Ovary (tissue), 3 donors: ENCODE data around the gene MRAS.

Experiments used
- EP300 ChIP-seq: sonication (generic); formaldehyde crosslinking; IDR thresholded peaks from one replicate; pipeline ENCODE4 v1.6.1; 2017; ENCODE audit warnings: antibody characterized with exemption
- POLR2A ChIP-seq: fragments of 450-650 bp; IDR thresholded peaks from one replicate; pipeline ENCODE4 v1.6.1; 2017; ENCODE audit warnings: antibody characterized with exemption, mild to moderate bottlenecking, moderate library complexity
- TF ChIP-seq, protein P1 (sequence below), 3 donors: fragments of 450-650 bp in 2 of 3; fragments of 200-600 bp in 1 of 3; IDR thresholded peaks; one replicate each; pipeline versions ENCODE4 v1.5.1 to v1.8.0; 2016 to 2022; ENCODE audit warnings: antibody characterized with exemption in 3 of 3, mild to moderate bottlenecking in 1 of 3
- donor health status: DM: no; HTN: no; CAD: no.

GRCh38 chr3:138307899-138308298 lies 40.5 kb upstream of the MRAS start:
- TF ChIP-seq POLR2A (no peak), EP300 (no peak)
- TF ChIP-seq, protein P1, sequence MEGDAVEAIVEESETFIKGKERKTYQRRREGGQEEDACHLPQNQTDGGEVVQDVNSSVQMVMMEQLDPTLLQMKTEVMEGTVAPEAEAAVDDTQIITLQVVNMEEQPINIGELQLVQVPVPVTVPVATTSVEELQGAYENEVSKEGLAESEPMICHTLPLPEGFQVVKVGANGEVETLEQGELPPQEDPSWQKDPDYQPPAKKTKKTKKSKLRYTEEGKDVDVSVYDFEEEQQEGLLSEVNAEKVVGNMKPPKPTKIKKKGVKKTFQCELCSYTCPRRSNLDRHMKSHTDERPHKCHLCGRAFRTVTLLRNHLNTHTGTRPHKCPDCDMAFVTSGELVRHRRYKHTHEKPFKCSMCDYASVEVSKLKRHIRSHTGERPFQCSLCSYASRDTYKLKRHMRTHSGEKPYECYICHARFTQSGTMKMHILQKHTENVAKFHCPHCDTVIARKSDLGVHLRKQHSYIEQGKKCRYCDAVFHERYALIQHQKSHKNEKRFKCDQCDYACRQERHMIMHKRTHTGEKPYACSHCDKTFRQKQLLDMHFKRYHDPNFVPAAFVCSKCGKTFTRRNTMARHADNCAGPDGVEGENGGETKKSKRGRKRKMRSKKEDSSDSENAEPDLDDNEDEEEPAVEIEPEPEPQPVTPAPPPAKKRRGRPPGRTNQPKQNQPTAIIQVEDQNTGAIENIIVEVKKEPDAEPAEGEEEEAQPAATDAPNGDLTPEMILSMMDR (IDR thresholded peaks at IDR 0.05) = no peak
